Endodermal cell (in vitro differentiated cells): ENCODE measurements around the gene ZC4H2. TPM values are rescaled to one million over a fixed set of nuclear protein-coding genes. Genes with fewer than 3 reads are reported as not detected.

ENCODE experiments used
- DNase-seq: peaks from one replicate; pipeline ENCODE4 v3.0.0-alpha.2; 2017
- H3K27ac ChIP-seq: 2 replicates; pipeline ENCODE4 v1.5.1; 2013; ENCODE audit warnings: mild to moderate bottlenecking, low read depth, low read length, moderate library complexity
- H3K27me3 ChIP-seq: 2 replicates; pipeline ENCODE4 v1.6.1; 2013; ENCODE audit warnings: mild to moderate bottlenecking, low read length, moderate library complexity; ENCODE audit not compliant: insufficient read depth, control insufficient read depth, poor library complexity, severe bottlenecking
- H3K36me3 ChIP-seq: 2 replicates; pipeline ENCODE4 v1.7.0; 2013; ENCODE audit warnings: mild to moderate bottlenecking, low read length, moderate library complexity; ENCODE audit not compliant: control insufficient read depth, insufficient read depth
- H3K4me1 ChIP-seq: one replicate; pipeline ENCODE4 v1.7.0; 2013; ENCODE audit warnings: low read length; ENCODE audit not compliant: control insufficient read depth, insufficient read depth
- H3K4me3 ChIP-seq: 2 replicates; pipeline ENCODE4 v1.5.1; 2013; ENCODE audit warnings: mild to moderate bottlenecking, low read length, moderate library complexity
- H3K9ac ChIP-seq: 2 replicates; pipeline ENCODE4 v1.6.1; 2013; ENCODE audit warnings: mild to moderate bottlenecking, low read length, moderate library complexity; ENCODE audit not compliant: poor library complexity, severe bottlenecking; ENCODE audit errors: extremely low read depth
- H3K9me3 ChIP-seq: 2 replicates; pipeline ENCODE4 v1.6.1; 2013; ENCODE audit warnings: mild to moderate bottlenecking, low read length, moderate library complexity; ENCODE audit not compliant: control insufficient read depth
- H3K27ac Mint-ChIP-seq: 2 replicates; pipeline ENCODE4 v1.8.0; 2020; ENCODE audit warnings: mixed read lengths
- H3K27me3 Mint-ChIP-seq: 2 replicates; pipeline ENCODE4 v1.8.0; 2021; ENCODE audit warnings: mild to moderate bottlenecking, mixed read lengths; ENCODE audit not compliant: insufficient read depth
- H3K36me3 Mint-ChIP-seq: 2 replicates; pipeline ENCODE4 v1.8.0; 2020; ENCODE audit warnings: low read depth, mixed read lengths
- H3K4me1 Mint-ChIP-seq: 2 replicates; pipeline ENCODE4 v1.8.0; 2020; ENCODE audit warnings: mixed read lengths
- H3K4me3 Mint-ChIP-seq: 2 replicates; pipeline ENCODE4 v1.8.0; 2020; ENCODE audit warnings: mild to moderate bottlenecking, moderate library complexity, mixed read lengths
- H3K9me3 Mint-ChIP-seq: 2 replicates; pipeline ENCODE4 v1.8.0; 2020; ENCODE audit warnings: mild to moderate bottlenecking, mixed read lengths
- WGBS, 2 experiments: methylation state at CpG; one replicate each; pipeline versions ENCODE4 v1.1.5 to v1.1.7; 2013; ENCODE audit warnings: missing lambda C conversion rate in 2 of 2, mixed read lengths in 1 of 2; ENCODE audit not compliant: insufficient coverage in 1 of 2, insufficient read length in 1 of 2; 5-methylcytosine and 5-hydroxymethylcytosine counted together
- total RNA-seq, 2 donors: library from RNA; stranded (reverse); fragmentation: NEBNext Ultra II Directional in 1 of 2; extraction: Animal tissue kit (Norgen Biotek cat#: 25700) in 1 of 2; gene quantifications; 2 replicates in 1 of 2; 3 replicates in 1 of 2; pipeline ENCODE4 v1.2.1, GENCODE V29; 2021
- TF ChIP-seq, protein P1 (sequence below): fragments of 200-600 bp; sonication (generic); conservative IDR thresholded peaks from 2 replicates; pipeline ENCODE4 v1.5.0; 2021; ENCODE audit warnings: antibody characterized with exemption, mild to moderate bottlenecking

The ZC4H2 gene
- total RNA-seq, 2 donors from 2014 or later = 31.9 to 47.8 TPM

DNA sequence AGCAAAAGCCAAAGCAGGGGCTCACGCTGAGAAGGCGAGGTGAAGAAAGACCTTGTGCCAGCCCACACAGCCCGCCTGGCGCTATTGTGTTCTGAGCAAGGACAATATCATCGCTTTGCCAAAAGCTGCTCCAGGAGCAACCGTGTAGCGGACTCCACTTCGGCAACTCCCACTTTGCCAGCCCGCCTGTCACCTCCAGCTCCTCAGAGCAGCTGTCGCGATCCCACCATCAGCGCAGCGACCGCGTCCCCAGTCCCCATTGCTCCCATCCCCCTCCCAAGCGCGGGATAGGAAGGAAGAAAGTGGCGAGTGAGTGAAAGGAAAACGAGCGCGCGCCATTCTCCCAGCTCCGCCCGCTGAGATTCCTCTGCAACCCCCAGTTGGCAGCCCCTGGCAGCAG, 759 bp downstream of the ZC4H2 start:
- H3K4me1 Mint-ChIP-seq = peaks cover 3% of the 10 kb centered on the region
- Histone ChIP-seq H3K4me3 (peak overlapping the region; percentile 95), H3K9me3 (peaks cover 21% of the 10 kb centered on the region), H3K36me3 (peaks cover 18% of the 10 kb centered on the region), H3K27me3 (no peaks in the 10 kb centered on the region), H3K27ac (peak overlapping the region; percentile 77), H3K4me1 (no peaks in the 10 kb centered on the region), H3K9ac (peak overlapping the region; percentile 63)
- 0% methylated on average over 24 of the region's 24 CpGs; no CpG with 5 or more reads in 1 of the 2 experiments for WGBS, 2 experiments
- TF ChIP-seq, protein P1, sequence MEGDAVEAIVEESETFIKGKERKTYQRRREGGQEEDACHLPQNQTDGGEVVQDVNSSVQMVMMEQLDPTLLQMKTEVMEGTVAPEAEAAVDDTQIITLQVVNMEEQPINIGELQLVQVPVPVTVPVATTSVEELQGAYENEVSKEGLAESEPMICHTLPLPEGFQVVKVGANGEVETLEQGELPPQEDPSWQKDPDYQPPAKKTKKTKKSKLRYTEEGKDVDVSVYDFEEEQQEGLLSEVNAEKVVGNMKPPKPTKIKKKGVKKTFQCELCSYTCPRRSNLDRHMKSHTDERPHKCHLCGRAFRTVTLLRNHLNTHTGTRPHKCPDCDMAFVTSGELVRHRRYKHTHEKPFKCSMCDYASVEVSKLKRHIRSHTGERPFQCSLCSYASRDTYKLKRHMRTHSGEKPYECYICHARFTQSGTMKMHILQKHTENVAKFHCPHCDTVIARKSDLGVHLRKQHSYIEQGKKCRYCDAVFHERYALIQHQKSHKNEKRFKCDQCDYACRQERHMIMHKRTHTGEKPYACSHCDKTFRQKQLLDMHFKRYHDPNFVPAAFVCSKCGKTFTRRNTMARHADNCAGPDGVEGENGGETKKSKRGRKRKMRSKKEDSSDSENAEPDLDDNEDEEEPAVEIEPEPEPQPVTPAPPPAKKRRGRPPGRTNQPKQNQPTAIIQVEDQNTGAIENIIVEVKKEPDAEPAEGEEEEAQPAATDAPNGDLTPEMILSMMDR = no peak
- DNase-seq = peak; percentile 72
- H3K9me3 Mint-ChIP-seq = peaks cover 73% of the 10 kb centered on the region
- H3K4me3 Mint-ChIP-seq = peak overlapping the region; percentile 88
- peak overlapping the region; percentile 73 for H3K27ac Mint-ChIP-seq
- peaks cover 40% of the 10 kb centered on the region for H3K36me3 Mint-ChIP-seq
- no peaks in the 10 kb centered on the region for H3K27me3 Mint-ChIP-seq

DNA sequence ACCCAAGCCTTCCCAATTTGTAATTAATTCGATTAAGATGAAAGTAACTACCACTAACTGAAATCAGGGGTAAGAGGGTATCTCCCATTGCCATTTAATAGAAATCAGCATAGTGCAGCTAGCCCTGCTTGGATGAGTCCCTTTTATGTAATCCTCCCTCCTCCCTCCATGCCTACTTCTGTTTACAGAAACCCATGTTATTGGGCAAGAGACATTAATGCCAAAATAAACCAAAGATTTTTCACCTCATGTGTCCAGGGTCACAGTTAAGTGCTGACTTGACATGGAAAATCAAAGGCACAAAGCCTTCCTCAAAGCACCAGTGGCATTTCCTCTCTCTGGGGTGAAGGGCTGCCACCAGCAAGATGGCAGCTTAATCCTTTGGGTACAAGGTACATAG, 50.8 kb downstream of the ZC4H2 start:
- DNase-seq = no peak
- Histone ChIP-seq H3K9me3 (peaks cover 18% of the 10 kb centered on the region), H3K27me3 (no peaks in the 10 kb centered on the region), H3K4me1 (no peaks in the 10 kb centered on the region), H3K4me3 (no peak overlapping the region), H3K27ac (no peak overlapping the region), H3K36me3 (peaks cover 8% of the 10 kb centered on the region), H3K9ac (no peak overlapping the region)
- Mint-ChIP-seq H3K27ac (no peak overlapping the region), H3K27me3 (no peaks in the 10 kb centered on the region), H3K4me3 (no peak overlapping the region), H3K9me3 (peaks cover 67% of the 10 kb centered on the region), H3K36me3 (peaks cover 8% of the 10 kb centered on the region), H3K4me1 (no peaks in the 10 kb centered on the region)
- TF ChIP-seq, protein P1 = no peak
- WGBS, 2 experiments = no CpG with 5 or more reads among the region's 1 CpG

DNA sequence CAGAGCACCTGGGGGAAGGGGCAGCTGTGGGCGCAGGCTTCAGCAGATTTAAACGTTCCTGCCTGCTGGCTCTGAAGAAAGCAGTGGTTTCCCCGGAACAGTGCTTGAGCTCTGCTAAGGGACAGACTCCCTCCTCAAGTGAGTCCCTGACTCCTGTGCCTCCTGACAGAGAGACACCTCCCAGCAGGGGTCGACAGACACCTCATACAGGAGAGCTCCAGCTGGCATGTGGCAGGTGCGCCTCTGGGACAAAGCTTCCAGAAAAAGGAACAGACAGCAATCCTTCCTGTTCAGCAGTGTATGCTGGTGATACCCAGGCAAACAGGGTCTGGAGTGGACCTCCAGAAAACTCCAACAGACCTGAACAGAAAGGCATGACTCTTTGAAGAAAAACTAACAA, 68.1 kb downstream of the ZC4H2 start:
- no peaks in the 10 kb centered on the region for H3K9me3 ChIP-seq
- H3K27me3 Mint-ChIP-seq = no peaks in the 10 kb centered on the region
- H3K27ac Mint-ChIP-seq = no peak overlapping the region
- H3K4me3 ChIP-seq = no peak overlapping the region
- H3K36me3 Mint-ChIP-seq = peaks cover 51% of the 10 kb centered on the region
- H3K27ac ChIP-seq = no peak overlapping the region
- no peaks in the 10 kb centered on the region for H3K4me1 ChIP-seq
- no peak for DNase-seq
- H3K4me3 Mint-ChIP-seq = no peak overlapping the region
- H3K36me3 ChIP-seq = peaks cover 4% of the 10 kb centered on the region
- peaks cover 80% of the 10 kb centered on the region for H3K9me3 Mint-ChIP-seq
- 90% methylated on average over 5 of the region's 5 CpGs; no CpG with 5 or more reads in 1 of the 2 experiments for WGBS, 2 experiments
- no peaks in the 10 kb centered on the region for H3K27me3 ChIP-seq
- TF ChIP-seq, protein P1 = no peak
- H3K4me1 Mint-ChIP-seq = no peaks in the 10 kb centered on the region
- no peak overlapping the region for H3K9ac ChIP-seq
